ENCODE results near the gene UCP3. TPM values are rescaled to one million over a fixed set of nuclear protein-coding genes. Genes with fewer than 3 reads are reported as not detected.

UCP3 gene
- total and polyA plus RNA-seq, 2 of the 8 experiments (the other 6 are each of a cell fraction or from before 2014, with no cell fraction given), result 0.85 to 1.3 TPM

DNA sequence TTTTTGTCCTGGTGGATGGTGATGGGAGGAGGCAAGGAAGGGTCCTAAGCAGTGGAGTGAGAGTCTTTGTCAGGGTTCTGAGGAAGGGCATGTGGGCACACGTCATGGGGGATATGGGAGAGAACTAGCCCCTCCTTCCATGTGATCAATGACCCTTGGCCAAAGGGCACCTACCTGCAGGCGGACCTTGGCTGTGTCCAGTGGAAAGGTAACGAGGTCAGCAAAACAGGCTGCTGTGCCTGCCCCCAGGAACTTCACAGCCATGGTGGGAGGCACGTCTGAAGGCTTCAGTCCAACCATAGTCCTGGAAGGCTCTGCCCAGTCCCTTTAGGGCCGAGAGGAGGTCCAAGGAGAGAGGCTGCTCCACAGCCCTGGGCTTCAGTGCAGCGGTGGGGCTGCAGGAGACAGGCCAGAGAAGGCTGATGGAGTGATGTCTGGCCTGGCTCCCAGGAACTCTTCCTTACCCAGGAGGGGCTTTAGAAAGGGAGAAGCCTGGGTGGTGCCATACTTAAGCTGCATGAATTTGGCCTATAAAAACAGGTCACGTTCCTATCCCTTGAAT lies 2.1 kb downstream of the UCP3 start (continued):
- TF ChIP-seq KDM4A (IDR thresholded peaks at IDR 0.05; ENCODE audit: low read depth, low read length, severe bottlenecking) (no peak), EZH2 (IDR thresholded peaks at IDR 0.05; ENCODE audit: low read depth, low read length, severe bottlenecking) (no peak), BACH1 (IDR thresholded peaks at IDR 0.05; ENCODE audit: low read length) (no peak), JUND (IDR thresholded peaks at IDR 0.05; ENCODE audit: low read length) (no peak)
- TF ChIP-seq, protein P1, sequence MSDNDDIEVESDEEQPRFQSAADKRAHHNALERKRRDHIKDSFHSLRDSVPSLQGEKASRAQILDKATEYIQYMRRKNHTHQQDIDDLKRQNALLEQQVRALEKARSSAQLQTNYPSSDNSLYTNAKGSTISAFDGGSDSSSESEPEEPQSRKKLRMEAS (IDR thresholded peaks at IDR 0.05), result no peak

Data from H1 (cell line).